HG02970 (cell line): ENCODE measurements around the gene ZDHHC4.
"Not testable (repeated sequence)": the region's sequence is repeated elsewhere in the genome, so short reads cannot be mapped to it uniquely, and the experiment has no call there.

Experiments
- ATAC-seq: cut with Tn5 transposase; IDR thresholded peaks from one replicate; pipeline ENCODE4 v1.9.1; 2021; ENCODE audit warnings: mild to moderate bottlenecking, moderate library complexity, moderate number of reproducible peaks; ENCODE audit not compliant: unreplicated experiment, low FRiP score

The ZDHHC4 gene

DNA sequence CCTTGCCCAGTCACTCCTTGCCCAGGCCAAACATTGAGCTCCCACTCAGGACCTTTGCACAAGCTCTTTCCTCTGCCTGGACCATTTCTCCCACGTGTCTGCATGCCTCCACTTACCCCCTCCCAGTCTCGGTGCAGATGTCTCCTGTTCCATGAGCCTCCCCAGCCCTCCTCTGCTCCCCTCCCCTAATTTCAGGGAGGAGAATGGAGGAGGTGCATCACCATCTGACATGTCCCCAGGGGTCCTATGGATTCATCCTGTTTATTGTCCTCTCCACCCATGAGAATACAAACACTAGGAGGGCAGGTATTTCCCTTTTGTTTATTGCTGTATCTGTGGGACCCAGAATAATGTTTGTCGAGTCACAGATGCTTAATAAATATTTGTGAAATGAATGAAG, 17.4 kb upstream of the ZDHHC4 start:
- no peak for ATAC-seq

GRCh38 chr7:6562106-6562505, 15.1 kb upstream of the ZDHHC4 start:
- no peak for ATAC-seq

GRCh38 chr7:6563936-6564770, 13.1 kb upstream of the ZDHHC4 start:
- ATAC-seq: no peak

DNA sequence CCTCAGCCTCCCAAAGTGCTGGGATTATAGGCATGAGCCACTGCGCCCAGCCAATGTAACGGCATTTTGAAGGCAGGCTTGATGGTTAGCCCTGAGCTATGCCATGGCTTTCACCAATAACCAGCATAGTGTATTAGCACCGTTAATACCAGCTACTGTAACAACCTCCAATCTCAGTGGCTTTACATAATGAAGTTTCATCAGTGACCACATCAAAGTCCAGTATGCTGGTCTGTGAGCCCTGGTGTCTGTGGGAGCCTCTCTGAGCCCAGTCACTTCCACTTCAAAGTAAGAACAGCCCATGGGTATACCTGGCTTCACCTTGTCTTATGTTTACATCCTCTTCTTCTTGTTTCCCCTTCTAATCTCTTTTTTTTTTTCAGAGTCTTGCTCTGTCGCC, 11.6 kb upstream of the ZDHHC4 start:
- no peak for ATAC-seq

DNA sequence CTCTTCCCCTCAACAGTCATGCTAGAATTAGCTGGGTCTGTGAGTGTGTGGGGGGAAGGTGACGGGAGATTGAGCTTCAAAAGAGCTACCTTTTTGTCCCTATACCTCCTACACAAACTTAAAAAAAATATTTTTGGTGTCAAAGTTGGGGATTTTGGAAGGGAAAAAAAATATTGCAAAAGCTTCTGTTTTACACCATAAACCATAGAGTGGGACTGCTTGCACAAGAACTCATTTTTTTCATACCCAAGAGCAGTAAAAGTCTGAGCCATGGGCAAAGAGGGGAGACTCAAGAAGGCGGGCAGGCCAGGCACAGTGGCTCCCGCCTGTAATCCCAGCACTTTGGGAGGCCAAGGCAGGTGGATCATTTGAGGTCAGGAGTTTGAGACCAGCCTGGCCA, 9.4 kb upstream of the ZDHHC4 start:
- no peak for ATAC-seq

DNA sequence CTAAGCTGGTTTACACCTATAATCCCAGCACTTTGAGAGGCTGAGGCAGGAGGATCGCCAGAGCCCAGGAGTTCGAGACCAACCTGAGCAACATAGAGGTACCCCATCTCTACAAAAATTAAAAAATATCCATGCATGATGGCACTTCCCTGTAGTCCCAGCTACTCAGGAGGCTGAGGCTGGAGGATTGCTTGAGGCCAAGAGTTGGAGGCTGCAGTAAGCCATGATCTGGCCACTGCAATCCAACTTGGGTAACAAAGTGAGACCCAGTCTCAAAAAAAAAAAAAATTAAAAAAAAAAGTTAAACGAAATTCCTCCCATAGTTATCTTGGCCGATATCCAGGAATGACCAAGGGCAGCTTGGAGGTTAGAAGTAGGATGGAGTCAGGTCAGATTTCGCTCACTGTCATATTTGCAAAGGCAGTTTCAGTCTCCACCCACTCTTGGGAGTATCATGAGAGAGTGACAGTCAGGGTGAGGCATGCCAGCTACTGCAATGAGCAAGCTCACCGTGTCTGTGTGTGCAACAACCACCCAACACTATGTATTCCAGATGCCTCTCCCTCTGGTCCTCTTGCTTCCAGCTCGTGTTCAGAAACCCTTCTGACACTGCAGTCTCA, 6.0 kb upstream of the ZDHHC4 start:
- ATAC-seq: no peak

DNA sequence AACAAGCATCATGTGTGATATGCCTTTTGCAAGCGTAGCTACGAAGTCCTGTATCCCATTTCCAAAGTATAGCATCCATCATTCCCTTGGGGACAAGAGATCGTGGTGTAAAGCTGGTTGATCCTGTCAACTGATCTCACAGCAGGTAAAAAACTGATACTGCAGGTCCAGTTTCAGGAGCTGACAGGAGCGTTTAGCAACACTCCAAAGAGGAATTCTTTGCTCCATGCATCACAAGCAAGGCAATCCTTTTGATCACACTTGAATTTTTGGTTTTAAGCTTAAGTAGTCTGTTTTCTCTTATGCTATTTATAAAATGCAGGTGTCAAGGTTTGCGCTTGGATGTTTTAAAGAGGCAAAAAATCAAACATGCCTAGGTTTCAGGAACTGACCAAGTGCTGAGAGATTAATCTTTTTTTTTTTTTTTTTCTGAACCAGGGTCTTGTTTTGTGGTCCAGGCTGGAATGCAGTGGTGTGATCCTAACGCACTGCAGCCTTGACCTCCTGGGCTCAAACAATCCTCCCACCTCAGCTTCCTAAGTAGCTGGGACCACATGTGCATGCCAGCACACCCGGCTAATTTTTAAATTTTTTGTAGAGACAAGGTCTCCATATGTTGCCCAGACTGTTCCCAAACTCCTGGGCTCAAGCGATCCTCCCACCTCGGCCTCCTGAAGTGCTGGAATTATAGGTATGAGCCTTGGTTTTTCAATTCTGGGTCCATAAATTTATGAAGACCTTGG, 1.8 kb upstream of the ZDHHC4 start:
- no peak for ATAC-seq

DNA sequence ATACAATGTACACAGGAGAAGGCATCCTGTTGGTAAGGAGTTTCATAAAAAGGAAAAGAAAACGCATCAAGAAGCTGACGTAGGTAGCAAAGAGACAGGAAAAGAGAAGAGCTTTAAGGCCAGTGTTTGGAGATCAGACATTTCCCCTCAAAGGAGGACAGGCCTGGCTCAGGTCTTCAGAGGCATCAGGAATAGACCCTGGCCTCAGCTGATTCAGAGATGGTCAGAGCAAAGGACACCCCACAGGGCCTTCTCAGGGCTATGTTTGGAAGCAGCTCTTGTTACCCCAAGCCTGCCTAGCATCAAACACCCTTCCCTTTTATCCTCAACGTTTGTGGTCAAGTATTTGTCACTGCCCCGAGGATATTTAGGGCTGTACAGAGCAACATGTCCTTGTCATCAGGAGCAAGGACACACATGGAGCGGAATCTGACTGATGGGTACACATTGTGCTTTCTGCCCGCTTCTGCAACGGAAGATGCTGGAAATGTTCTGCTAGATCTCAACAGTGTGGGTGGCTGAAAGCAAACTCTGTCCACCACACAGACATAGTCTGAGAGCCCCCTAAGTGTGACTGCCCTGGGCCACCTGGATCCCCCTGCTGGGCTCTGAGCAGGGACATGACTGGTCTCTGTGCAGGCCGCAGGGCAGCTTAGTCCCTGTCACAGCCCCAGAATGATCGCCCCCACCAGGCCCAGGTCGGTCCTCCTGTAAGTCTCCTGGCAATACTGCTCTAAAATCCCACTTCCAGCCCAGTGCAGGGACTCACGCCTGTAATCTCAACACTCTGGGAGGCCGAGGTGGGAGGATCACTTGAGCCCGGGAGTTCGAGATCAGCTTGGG, 1.0 kb upstream of the ZDHHC4 start:
- ATAC-seq: no peak

GRCh38 chr7:6576867-6577368, 336 bp upstream of the ZDHHC4 start:
- not testable (repeated sequence) for ATAC-seq

DNA sequence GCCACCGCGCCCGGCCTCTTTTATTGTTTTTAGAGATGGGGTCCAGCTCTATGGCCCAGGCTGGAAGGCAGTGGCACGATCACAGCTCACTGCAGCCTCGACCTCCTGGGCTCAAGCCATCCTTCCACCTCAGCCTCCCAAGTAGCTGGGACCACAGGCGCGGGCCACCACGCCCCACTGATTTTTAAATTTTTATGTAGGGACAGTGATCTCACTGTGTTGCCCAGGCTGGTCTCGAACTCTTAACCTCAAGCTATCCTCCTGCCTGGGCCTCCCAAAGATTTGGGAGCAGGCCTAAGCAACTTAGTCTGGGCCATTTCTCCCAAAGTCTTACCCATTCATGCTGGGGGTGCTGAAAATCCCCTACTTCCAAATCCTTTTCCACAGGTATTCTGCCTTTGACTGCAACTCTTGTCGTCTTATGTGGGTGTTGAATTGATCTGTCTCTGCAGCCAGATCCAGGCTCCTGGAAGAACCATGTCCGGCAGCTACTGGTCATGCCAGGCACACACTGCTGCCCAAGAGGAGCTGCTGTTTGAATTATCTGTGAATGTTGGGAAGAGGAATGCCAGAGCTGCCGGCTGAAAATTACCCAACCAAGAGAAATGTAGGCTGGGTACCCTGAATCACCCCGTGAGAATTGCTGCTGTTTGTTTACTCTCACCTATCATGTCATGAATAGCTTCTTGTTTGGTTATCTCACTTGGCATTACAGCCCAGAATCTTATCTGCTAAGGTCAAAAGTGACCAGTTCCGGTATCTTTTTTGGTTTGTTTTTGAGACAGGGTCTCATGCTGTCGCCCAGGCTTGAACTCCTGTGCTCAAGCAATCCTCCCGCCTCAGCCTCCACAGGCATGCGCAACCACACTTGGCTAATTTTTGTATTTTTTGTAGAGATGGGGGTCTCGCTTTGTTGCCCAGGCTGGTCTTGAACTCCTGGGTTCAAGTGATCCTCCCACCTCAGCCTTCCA, 1.1 kb downstream of the ZDHHC4 start:
- ATAC-seq: no peak

DNA sequence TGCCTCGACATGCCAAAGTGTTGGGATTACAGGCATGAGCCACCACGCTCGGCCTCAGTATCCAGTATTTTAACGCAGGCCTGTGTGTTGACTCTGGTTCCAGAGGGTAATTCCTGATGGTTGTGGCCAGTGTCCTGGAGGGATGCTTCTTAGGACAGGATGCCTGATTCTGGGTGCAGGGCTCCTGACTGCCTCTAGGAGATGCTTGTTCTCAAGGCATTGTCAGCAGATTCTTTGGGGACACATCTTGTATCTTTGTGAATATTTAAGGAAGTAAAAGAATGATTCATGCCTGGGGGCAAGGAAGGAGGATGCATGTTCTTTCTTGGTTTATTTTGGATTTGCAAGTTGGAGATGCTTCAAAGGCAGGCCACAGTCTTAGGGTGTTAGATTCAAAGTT, 2.2 kb downstream of the ZDHHC4 start:
- ATAC-seq: no peak

GRCh38 chr7:6585746-6586432, 8.6 kb downstream of the ZDHHC4 start:
- ATAC-seq: not testable (repeated sequence)

DNA sequence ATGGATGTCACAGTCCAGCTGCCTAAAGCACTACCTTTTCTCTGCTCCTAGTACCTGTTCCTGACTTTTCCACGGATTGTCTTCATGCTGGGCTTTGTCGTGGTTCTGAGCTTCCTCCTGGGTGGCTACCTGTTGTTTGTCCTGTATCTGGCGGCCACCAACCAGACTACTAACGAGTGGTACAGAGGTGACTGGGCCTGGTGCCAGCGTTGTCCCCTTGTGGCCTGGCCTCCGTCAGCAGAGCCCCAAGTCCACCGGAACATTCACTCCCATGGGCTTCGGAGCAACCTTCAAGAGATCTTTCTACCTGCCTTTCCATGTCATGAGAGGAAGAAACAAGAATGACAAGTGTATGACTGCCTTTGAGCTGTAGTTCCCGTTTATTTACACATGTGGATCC, 11.3 kb downstream of the ZDHHC4 start:
- ATAC-seq: no peak

DNA sequence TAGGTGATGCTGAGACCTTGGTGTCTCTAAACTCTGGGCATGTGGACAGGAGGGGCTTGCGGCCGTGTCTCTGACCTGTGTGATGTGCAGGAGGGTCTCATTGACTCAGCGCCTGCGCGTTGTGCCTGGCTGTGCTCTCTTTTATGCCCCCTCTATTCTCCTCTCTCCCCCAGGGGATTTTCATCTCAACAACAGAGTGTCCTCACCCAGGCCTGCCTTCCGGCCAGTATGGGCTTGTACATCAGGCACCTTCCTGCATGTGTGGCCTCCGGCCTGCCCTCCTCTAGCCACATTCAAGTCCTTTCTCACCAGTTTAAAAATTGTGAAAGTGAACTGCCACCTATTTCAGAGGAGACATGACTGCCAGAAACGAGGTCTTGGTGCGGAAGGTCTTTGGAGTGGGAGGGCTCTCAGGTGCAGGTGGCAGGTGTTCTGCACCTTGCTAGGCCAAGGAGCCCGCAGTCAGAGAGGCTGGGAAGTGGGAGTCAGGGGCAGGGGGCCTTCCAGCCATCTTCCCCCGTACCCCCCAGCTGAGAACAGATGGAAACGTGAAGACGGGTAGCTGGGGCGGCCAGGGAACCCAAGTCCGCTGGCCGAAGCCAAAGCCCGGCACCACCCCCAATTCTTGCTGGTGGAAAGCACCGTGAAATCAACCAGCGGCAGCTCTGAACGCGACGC, 12.0 kb downstream of the ZDHHC4 start:
- no peak for ATAC-seq

DNA sequence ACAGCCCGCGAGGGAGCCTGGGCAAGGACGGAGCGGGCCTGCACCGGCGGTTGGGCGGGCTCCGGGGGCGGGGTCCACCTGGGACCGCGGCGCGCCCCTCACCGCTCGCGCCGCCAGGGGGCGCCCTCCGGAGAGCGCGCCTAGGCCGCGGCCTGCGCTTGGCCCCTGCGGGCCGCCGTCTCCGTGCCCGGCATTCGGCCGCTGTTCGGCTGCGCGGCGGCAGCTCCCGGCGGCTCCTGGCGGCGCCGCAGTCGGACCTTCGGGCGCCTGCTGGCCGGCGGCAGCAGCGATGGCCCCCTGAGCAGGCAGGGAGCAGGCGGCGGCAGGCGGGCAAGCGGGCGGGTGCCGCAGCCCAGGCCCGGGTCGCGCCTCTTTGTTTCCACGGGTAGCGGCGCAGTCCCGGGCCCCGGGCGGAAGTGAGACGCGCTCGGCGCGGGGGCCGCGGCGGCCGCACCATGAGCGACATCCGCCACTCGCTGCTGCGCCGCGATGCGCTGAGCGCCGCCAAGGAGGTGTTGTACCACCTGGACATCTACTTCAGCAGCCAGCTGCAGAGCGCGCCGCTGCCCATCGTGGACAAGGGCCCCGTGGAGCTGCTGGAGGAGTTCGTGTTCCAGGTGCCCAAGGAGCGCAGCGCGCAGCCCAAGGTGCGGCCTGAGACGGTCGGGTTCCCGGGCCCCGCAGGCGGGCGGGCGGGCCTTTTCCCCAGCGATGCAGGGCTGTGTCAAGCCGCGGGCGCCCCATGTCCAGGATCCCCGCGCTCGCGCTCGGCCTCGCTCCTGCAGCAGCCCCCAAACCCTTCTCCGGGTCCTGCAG, 12.8 kb downstream of the ZDHHC4 start, which contains the start of gene INTS15:
Gene INTS15, plus strand, starts transcription at position 193 of the 816 bp plus-strand sequence. Its CDS starts 263 bp downstream, at position 456.
- peak; percentile 88 for ATAC-seq

DNA sequence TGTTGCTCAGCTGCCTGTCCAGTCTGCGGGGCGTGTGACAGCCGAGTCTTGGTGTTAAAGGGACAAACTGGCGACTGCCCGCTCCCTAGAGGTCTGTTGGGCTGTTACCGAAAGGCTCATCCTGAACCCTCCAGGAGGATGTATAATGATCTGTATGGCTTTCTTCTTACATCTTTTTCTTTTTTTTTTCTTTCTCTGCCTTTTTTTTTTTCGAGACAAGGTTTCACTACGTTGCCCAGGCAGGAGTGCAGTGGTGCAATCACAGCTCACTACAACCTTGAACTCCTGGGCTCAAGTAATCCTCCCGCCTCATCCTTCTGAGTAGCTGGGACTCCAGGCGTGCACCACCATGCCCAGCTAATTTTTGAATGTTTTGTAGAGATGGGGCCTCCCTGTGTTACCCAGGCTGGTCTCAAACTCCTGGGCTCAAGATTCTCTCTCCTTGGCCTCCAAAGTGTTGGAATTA, 13.4 kb downstream of the ZDHHC4 start:
- ATAC-seq: peak; percentile 1

GRCh38 chr7:6600093-6600492, 22.8 kb downstream of the ZDHHC4 start:
- ATAC-seq: no peak
